ENCODE results near the gene LENG8. TPM values are rescaled to one million over a fixed set of nuclear protein-coding genes. Genes with fewer than 3 reads are reported as not detected.
"Not testable (repeated sequence)": the region's sequence is repeated elsewhere in the genome, so short reads cannot be mapped to it uniquely, and the experiment has no call there.

Gene LENG8
- total RNA-seq, 2 donors from 2014 or later = 205 to 292 TPM

DNA sequence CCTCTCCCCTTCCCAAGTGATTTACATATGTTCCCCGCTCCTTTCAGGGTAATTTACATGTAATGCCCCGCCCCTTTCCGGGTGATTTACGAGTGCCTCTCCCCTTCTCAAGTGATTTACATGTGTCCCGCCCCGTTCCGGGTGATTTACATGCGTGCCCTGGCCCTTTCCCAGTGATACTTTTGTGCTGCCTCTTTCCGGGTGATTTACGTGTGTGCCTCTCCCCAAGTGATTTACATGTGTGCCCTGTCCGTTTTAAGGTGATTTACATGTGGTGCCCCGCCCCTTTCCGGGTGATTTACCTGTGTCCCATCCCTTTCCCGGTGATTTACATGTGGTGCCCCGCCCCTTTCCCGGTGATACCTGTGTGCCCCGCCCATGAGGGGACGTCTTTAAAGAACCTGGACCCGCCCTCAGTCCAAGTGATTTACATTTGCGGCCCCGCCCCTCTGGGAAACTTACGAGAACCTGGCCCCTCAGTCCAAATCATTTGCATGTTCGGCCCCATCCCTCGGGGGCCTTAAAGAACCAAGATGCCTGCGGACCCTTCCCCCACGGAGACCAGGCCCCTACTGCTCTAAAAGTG is 15.1 kb downstream of the LENG8 start:
- DNase-seq (ENCODE audit: low spot score) (peak; percentile 97), ATAC-seq (peak; percentile 70 to 85)
- peak overlapping the region; percentile 80 for H3K4me3 Mint-ChIP-seq
- peaks cover 1% of the 10 kb centered on the region for H3K36me3 Mint-ChIP-seq
- H3K9me3 Mint-ChIP-seq = no peaks in the 10 kb centered on the region
- peaks cover 22 to 31% of the 10 kb centered on the region in 2 donors for H3K4me1 Mint-ChIP-seq (ENCODE audit: low read depth in 2 of 2)
- H3K27me3 Mint-ChIP-seq = peaks cover 0 to 8% of the 10 kb centered on the region in 2 donors
- peak overlapping the region; percentile 86 to 88 for H3K27ac Mint-ChIP-seq

DNA sequence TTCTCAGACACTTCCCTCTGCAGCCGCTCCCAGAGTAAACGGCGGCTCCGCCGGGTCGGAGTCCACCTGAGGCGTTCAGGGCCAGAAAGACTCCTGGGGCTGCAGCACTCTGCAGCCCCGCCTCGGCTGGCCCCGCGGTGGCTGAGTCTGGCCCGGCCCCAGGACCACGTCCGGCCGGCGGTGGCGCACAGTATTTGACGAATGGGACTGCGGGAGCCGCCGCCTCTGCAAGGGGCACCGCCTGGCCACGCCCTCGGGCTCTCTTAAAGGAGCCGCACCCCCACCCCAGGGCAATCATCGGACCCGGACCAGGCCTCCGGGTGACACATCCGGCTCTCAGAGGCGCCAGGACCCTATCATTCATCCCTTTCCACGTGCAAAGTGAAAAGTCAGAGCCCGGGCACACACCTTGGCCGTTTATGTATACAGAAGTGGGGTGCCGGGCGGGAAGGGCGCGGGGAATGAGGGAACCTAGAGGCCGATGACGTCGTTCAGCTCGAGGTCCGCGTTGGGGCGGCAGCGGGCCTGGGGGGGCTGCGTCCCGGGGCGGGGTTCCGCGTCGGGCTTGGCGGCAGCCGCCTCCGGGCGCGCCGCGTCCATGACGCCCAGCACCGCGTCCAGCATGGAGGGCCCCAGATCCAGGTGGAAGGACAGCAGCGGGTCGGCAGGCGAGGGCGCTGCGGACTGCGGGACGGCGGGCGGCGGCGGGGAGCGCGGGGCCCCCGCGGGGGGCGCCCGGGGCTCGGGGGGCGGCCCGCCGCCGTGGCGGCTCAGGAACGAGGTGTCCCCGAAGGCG is 15.8 kb downstream of the LENG8 start:
- peak overlapping the region; percentile 86 to 88 for H3K27ac Mint-ChIP-seq
- DNase-seq (ENCODE audit: low spot score) (peak; percentile 97), ATAC-seq (peak; percentile 73 to 80)
- no peaks in the 10 kb centered on the region for H3K9me3 Mint-ChIP-seq
- H3K4me1 Mint-ChIP-seq (ENCODE audit: low read depth in 2 of 2) = peaks cover 18 to 24% of the 10 kb centered on the region in 2 donors
- peak overlapping the region; percentile 80 for H3K4me3 Mint-ChIP-seq
- H3K27me3 Mint-ChIP-seq = peaks cover 5 to 15% of the 10 kb centered on the region in 2 donors
- no peaks in the 10 kb centered on the region for H3K36me3 Mint-ChIP-seq

DNA sequence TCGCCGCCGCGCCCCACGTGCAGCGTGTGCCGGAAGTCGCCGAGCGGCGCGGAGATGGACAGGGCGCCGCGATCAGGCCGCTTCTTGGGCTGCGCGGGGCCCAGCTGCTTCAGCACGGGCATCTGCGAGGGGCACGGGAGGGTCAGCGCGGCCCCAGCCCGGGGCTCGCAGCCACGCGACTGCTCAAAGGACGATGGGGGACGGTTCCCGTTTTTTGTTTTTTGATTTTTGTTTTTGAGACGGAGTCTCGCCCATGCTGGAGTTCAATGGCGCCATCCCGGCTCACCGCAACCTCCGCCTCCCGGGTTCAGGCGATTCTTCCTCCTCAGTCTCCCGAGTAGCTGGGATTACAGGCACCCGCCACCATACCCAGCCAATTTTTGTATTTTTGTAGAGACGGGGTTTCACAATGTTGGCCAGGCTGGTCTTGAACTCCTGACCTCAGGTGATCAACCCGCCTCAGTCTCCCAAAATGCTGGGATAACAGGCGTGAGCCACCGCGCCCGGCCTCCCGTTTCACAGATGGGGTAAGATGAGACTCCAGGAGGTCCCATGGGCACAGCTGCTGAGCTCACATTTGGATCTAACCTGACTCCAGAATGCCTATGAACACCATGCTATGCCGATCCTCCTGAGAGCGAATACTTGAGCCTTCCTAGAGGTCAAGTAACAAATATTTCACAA is 16.6 kb downstream of the LENG8 start:
- Mint-ChIP-seq H3K36me3 (no peaks in the 10 kb centered on the region), H3K4me3 (peak overlapping the region; percentile 63), H3K9me3 (no peaks in the 10 kb centered on the region), H3K4me1 (ENCODE audit: low read depth in 2 of 2) (peaks cover 21 to 30% of the 10 kb centered on the region in 2 donors), H3K27ac (peak overlapping the region in 1 of 2 donors; percentile 50), H3K27me3 (peaks cover 13 to 23% of the 10 kb centered on the region in 2 donors)
- no peak for DNase-seq (ENCODE audit: low spot score)
- no peak for ATAC-seq

DNA sequence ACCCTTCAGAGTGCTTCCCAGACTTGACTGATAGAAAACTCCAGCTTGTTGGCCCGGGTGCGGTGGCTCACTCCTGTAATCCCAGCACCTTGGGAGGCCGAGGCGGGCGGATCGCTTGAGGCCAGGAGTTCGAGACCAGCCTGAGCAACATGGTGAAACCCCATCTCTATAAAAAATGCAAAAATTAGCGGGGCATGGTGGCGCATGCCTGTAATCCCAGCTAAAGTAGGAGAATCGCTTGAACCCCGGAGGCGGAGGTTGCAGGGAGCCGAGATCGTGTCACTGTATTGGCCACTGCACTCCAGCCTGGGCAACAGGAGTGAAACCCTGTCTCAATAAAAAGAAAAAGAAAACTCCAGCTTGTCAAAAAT is 17.1 kb downstream of the LENG8 start:
- DNase-seq (ENCODE audit: low spot score); ATAC-seq; H3K9me3 Mint-ChIP-seq; H3K36me3 Mint-ChIP-seq: not testable (repeated sequence)
- H3K4me1 Mint-ChIP-seq (ENCODE audit: low read depth in 2 of 2) = peaks cover 25 to 34% of the 10 kb centered on the region in 2 donors
- H3K27ac Mint-ChIP-seq = peak overlapping the region in 1 of 2 donors; percentile 50
- peak overlapping the region; percentile 63 for H3K4me3 Mint-ChIP-seq
- H3K27me3 Mint-ChIP-seq = peaks cover 16 to 26% of the 10 kb centered on the region in 2 donors

DNA sequence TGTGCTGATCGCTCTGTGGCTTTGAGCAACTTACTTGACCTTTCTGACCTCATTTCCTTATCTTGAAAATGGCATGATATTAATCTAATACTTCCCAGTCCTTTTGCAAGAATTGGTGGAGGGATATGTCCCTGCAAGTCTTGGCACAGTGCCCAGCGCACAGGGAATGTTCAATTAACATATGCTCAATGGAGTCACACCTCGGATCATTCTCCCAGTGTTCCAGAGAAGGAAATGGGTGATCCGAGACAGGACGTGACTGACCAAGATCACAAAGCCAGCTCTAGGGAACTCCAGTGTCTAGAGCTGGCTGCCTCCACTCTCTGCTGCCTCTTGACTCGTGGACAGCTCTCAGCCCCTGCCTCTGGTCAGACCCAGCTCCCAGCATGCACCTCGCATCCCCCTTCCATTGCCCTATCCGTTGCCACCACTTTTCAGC is 20.5 kb downstream of the LENG8 start:
- DNase-seq (ENCODE audit: low spot score) (peak; percentile 45), ATAC-seq (no peak)
- Mint-ChIP-seq H3K27ac (peak overlapping the region in 1 of 2 donors; percentile 57), H3K4me1 (ENCODE audit: low read depth in 2 of 2) (peaks cover 17 to 19% of the 10 kb centered on the region in 2 donors), H3K9me3 (no peaks in the 10 kb centered on the region), H3K36me3 (no peaks in the 10 kb centered on the region), H3K27me3 (peaks cover 26 to 36% of the 10 kb centered on the region in 2 donors), H3K4me3 (no peak overlapping the region)

DNA sequence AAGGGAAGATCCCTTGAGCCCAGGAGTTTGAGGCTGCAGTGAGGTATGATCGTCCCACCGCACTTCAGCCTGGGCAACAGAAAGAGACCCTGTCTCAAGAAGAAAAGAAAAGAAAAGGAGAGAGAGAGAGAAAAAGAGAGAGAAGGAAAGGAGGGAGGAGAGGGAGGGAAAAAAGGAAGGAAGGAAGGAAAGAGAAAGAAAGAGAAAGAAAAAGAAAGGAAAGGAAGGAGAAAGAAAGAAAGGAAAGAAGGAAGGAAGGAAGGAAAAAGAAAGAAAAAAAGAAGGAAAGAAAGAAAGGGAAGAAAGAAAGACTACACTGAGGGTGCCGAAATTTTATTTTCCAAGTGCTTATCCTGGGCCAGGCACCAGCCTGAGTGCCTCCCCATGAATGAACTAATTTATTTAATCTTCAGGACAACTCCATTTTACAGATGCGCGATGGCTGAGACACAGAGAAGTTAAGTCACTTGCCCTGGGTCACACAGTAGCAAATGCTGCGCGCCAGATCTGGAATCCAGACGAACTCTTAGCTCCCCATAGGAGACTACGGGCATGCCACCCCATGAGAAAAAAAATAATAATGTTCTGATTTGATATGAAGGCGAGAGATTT is 21.4 kb downstream of the LENG8 start:
- H3K36me3 Mint-ChIP-seq = no peaks in the 10 kb centered on the region
- peak overlapping the region in 1 of 2 donors; percentile 58 for H3K27ac Mint-ChIP-seq
- H3K9me3 Mint-ChIP-seq = no peaks in the 10 kb centered on the region
- DNase-seq (ENCODE audit: low spot score) = peak; percentile 23
- peaks cover 30 to 36% of the 10 kb centered on the region in 2 donors for H3K27me3 Mint-ChIP-seq
- H3K4me1 Mint-ChIP-seq (ENCODE audit: low read depth in 2 of 2) = peaks cover 14% of the 10 kb centered on the region in 2 donors
- H3K4me3 Mint-ChIP-seq = peak overlapping the region; percentile 33
- ATAC-seq = no peak

DNA sequence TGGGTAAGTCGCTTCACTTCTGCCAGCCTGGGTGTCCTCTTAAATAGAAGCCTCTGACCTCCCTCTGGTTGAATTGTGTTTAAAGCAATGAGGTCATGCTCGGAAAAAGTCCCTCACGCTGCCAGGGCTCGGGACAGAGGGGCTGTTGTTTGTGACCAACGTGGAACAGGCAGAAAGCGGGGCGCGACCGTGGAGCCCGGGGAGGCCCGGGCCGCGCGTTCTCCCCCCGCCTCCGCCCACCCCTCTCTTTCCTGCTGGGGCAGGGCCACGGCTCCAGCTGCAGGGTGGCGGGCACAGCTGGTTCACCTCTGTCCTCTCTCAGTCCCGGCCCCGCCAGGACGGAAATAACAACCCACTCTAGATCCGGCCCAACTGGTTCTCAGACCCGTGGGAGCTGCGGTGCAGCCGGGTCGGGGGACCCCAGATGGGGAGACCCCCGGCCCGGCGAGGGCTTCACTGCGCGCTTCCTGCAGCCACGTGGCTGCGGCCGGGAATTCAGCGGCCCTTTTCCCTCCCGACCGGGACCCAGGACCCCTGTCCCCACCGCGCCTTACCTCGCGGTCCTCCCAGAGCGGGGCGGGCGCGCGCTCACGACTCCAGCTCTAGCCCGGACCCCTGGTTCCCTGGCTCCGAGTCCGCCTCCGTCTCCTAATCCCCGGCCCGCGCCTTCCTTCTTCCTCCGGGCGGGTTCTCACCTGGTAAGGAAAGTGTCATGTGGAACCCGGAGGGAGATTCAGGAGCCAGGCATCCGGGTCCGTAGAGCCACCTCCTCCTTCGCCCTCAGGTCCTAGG is 22.2 kb downstream of the LENG8 start:
- DNase-seq (ENCODE audit: low spot score) (peak; percentile 60), ATAC-seq (peak; percentile 62 to 72)
- Mint-ChIP-seq H3K4me3 (peak overlapping the region; percentile 33), H3K27ac (peak overlapping the region in 1 of 2 donors; percentile 58), H3K27me3 (peaks cover 30 to 36% of the 10 kb centered on the region in 2 donors), H3K36me3 (no peaks in the 10 kb centered on the region), H3K9me3 (no peaks in the 10 kb centered on the region), H3K4me1 (ENCODE audit: low read depth in 2 of 2) (peaks cover 10 to 14% of the 10 kb centered on the region in 2 donors)

DNA sequence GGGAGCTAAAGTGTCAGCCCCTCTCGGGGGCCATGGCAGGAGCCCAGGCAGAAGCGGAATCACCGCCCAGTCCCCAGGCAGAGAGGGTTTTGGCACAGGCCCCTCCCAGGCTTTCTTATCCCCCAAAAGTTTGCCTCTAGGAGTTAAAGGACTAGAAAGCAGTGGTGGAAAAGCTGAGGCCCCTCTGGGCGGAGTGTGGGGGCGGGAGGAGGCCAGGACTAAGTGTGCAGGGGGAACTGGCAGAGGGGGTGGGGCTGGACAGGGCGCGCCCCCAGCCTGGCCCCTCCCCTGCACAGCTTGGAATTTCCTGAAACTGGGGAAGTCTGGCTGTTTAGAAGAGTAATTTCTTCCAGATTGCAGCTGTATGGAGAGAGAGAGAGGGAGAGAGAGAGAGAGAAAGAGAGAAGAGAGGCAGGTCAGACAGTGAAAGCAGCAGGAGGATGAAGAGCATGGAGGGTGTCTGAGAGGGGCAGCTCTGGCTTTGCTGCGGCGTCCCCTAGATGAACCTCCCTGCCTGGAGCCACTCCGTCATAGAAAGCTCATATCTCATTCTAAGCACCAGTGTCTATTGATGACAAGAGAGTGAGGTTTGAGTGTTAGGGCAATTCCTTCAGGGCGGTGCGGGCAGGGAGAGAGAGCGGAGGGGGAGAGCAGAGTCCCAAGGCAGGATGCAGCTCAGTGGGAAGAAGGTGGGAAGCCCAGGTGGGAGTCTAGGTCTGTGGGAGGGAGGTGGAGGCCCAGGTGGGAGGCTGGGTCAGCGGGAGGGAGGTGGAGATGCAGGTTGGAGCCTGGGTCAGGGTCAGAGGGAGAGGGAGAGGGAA is 24.3 kb downstream of the LENG8 start, which contains the start of gene CDC42EP5:
CDC42EP5 (minus strand) TSS at position 226 of the 821 bp plus-strand sequence. CDS start 7,749 bp downstream, outside the sequence.
- Mint-ChIP-seq H3K4me1 (ENCODE audit: low read depth in 2 of 2) (peaks cover 10 to 19% of the 10 kb centered on the region in 2 donors), H3K4me3 (no peak within 1 kb of the TSS), H3K9me3 (no peaks in the 10 kb centered on the region), H3K27ac (no peak within 1 kb of the TSS), H3K36me3 (no peaks in the 10 kb centered on the region), H3K27me3 (peaks cover 42 to 43% of the 10 kb centered on the region in 2 donors)
- DNase-seq (ENCODE audit: low spot score) (peak; percentile 39), ATAC-seq (peak; percentile 37 to 73)

DNA sequence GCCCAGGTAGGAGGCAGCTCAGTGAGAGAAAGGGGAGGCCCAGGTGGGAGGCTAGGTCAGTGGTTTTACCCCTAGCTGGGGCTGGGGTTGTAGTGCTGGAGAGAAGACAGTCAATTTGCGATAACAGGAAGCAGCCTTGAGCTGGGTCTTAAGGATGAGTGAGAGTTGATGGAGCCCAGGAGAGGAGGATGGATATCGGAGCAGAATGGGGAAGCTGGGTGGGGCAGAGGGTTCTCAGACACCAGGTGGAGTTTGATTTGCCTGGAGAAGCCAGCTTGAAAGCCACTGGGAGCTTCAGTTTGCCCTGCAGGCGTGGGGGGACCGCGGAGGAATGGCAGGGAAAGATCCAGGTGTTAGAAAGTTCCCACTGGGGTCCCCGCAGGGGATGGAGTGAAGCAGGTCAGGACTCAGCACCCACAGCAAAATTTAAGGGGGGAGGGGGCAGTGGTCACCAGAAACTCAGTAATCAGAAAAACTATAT is 24.9 kb downstream of the LENG8 start:
- no peak for ATAC-seq
- peaks cover 14 to 22% of the 10 kb centered on the region in 2 donors for H3K4me1 Mint-ChIP-seq (ENCODE audit: low read depth in 2 of 2)
- H3K4me3 Mint-ChIP-seq = no peak overlapping the region
- H3K36me3 Mint-ChIP-seq = no peaks in the 10 kb centered on the region
- peak; percentile 49 for DNase-seq (ENCODE audit: low spot score)
- peaks cover 43 to 46% of the 10 kb centered on the region in 2 donors for H3K27me3 Mint-ChIP-seq
- no peak overlapping the region for H3K27ac Mint-ChIP-seq
- no peaks in the 10 kb centered on the region for H3K9me3 Mint-ChIP-seq

DNA sequence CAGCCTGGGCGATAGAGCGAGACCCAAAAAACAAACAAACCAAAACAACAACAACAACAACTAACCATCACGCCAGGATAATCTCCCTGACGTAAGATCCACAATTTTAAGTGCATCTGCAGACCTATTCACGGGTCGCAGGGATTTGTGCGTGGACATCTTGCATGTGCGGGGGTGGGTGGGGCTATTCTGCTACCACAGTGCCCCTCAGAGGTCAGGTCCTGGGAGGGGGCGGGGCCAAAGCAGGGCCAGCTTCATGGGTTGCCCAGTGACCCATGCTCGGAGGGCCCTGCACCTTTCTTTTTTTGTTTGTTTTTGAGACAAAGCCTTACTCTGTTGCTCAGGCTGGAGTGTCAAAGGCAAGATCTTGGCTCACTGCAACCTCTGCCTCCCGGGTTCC is 26.7 kb downstream of the LENG8 start:
- Mint-ChIP-seq H3K27me3 (peaks cover 27 to 38% of the 10 kb centered on the region in 2 donors), H3K36me3 (no peaks in the 10 kb centered on the region), H3K4me3 (no peak overlapping the region), H3K4me1 (ENCODE audit: low read depth in 2 of 2) (peaks cover 22 to 29% of the 10 kb centered on the region in 2 donors), H3K9me3 (no peaks in the 10 kb centered on the region), H3K27ac (no peak overlapping the region)
- DNase-seq (ENCODE audit: low spot score) = no peak
- no peak for ATAC-seq

DNA sequence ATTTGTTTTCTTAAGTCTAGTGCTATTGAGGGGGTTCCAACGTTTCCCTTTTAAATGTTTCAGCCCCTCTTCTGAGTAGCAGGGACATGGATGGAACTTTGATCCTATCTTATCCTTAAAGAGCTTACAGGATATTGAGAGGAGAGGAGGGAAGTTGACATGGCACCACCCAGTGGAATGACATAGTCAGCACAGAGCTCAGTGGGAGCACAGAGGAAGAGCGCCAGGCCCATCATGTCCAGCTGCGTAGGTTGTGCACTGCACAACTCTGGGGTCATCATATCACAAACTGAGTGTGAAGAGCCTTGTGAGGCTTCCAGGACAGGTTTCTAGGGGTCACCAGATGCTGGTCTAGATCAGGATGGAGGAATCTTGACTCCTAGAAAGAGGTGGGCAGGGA is 28.7 kb downstream of the LENG8 start:
- H3K4me3 Mint-ChIP-seq = no peak overlapping the region
- H3K27me3 Mint-ChIP-seq = peaks cover 24 to 42% of the 10 kb centered on the region in 2 donors
- H3K36me3 Mint-ChIP-seq = no peaks in the 10 kb centered on the region
- H3K27ac Mint-ChIP-seq = peak overlapping the region in 1 of 2 donors; percentile 59
- no peaks in the 10 kb centered on the region for H3K9me3 Mint-ChIP-seq
- H3K4me1 Mint-ChIP-seq (ENCODE audit: low read depth in 2 of 2) = peaks cover 35 to 38% of the 10 kb centered on the region in 2 donors
- no peak for ATAC-seq
- DNase-seq (ENCODE audit: low spot score) = no peak

All from natural killer cell treated with Interleukin-12 subunit alpha and Interleukin-12 subunit beta and Interleukin-15 and Interleukin-18, amount 100 ng/mL, for 72 hours (primary cell).